ENCODE data around the gene APOBEC3H. TPM values are rescaled to one million over a fixed set of nuclear protein-coding genes. Genes with fewer than 3 reads are reported as not detected.

APOBEC3H gene
- total RNA-seq, 1 donor from 2014 or later = not detected

GRCh38 chr22:39109361-39109760 is 12.3 kb downstream of the APOBEC3H start:
- H3K4me3 ChIP-seq (ENCODE audit: low read depth, low read length) = no peak overlapping the region
- no peak for TF ChIP-seq CTCF (conservative IDR thresholded peaks at IDR 0.05; ENCODE audit: low read depth, low read length)
- DNase-seq (ENCODE audit: low read depth) = no peak

GRCh38 chr22:39110631-39111561 is 13.9 kb downstream of the APOBEC3H start:
- no peak for DNase-seq (ENCODE audit: low read depth)
- TF ChIP-seq CTCF (conservative IDR thresholded peaks at IDR 0.05; ENCODE audit: low read depth, low read length) = no peak
- H3K4me3 ChIP-seq (ENCODE audit: low read depth, low read length) = no peak overlapping the region

GRCh38 chr22:39114112-39114511 is 17.1 kb downstream of the APOBEC3H start:
- DNase-seq (ENCODE audit: low read depth) = no peak
- TF ChIP-seq CTCF (conservative IDR thresholded peaks at IDR 0.05; ENCODE audit: low read depth, low read length) = no peak
- H3K4me3 ChIP-seq (ENCODE audit: low read depth, low read length) = no peak overlapping the region

- no peak for TF ChIP-seq CTCF (conservative IDR thresholded peaks at IDR 0.05; ENCODE audit: low read depth, low read length)
- DNase-seq (ENCODE audit: low read depth) = no peak
- H3K4me3 ChIP-seq (ENCODE audit: low read depth, low read length) = no peak overlapping the region
These were observed 18.5 kb downstream of the APOBEC3H start for GRCh38 chr22:39115570-39115969.

- H3K4me3 ChIP-seq (ENCODE audit: low read depth, low read length) = no peak overlapping the region
- DNase-seq (ENCODE audit: low read depth) = no peak
- TF ChIP-seq CTCF (conservative IDR thresholded peaks at IDR 0.05; ENCODE audit: low read depth, low read length) = no peak
These were observed 19.1 kb downstream of the APOBEC3H start for GRCh38 chr22:39115977-39116621.

- no peak overlapping the region for H3K4me3 ChIP-seq (ENCODE audit: low read depth, low read length)
- peak; percentile 73 for TF ChIP-seq CTCF (conservative IDR thresholded peaks at IDR 0.05; ENCODE audit: low read depth, low read length)
- no peak for DNase-seq (ENCODE audit: low read depth)
These were observed 20.6 kb downstream of the APOBEC3H start for GRCh38 chr22:39117585-39118191.
